Ishikawa (cell line): Measurements from ENCODE around the gene FLT1.

ENCODE experiments used
- CEBPB ChIP-seq: IDR thresholded peaks from 2 replicates; pipeline ENCODE4 v1.6.1; 2012
- CREB1 ChIP-seq: IDR thresholded peaks from 2 replicates; pipeline ENCODE4 v1.6.1; 2012; ENCODE audit warnings: low read depth
- EGR1 ChIP-seq: IDR thresholded peaks from 2 replicates; pipeline ENCODE4 v1.6.1; 2012
- EP300 ChIP-seq: IDR thresholded peaks from 2 replicates; pipeline ENCODE4 v1.6.1; 2012; ENCODE audit warnings: borderline replicate concordance
- FOXM1 ChIP-seq: IDR thresholded peaks from 2 replicates; pipeline ENCODE4 v1.6.1; 2012; ENCODE audit warnings: low read depth, borderline replicate concordance
- MAX ChIP-seq: IDR thresholded peaks from 2 replicates; pipeline ENCODE4 v1.6.1; 2012
- NFIC ChIP-seq: IDR thresholded peaks from 2 replicates; pipeline ENCODE4 v1.6.1; 2012
- RAD21 ChIP-seq: IDR thresholded peaks from 2 replicates; pipeline ENCODE4 v1.6.1; 2012; ENCODE audit warnings: low read depth
- REST ChIP-seq: IDR thresholded peaks from 2 replicates; pipeline ENCODE4 v1.6.1; 2012; ENCODE audit warnings: low read depth, mild to moderate bottlenecking
- TAF1 ChIP-seq: IDR thresholded peaks from 2 replicates; pipeline ENCODE4 v1.6.1; 2012; ENCODE audit warnings: low read depth, mild to moderate bottlenecking
- TCF12 ChIP-seq: IDR thresholded peaks from 2 replicates; pipeline ENCODE4 v1.6.1; 2012; ENCODE audit warnings: low read depth
- TEAD4 ChIP-seq: IDR thresholded peaks from 2 replicates; pipeline ENCODE4 v1.6.1; 2012
- USF1 ChIP-seq: IDR thresholded peaks from 2 replicates; pipeline ENCODE4 v1.6.1; 2012
- YY1 ChIP-seq: IDR thresholded peaks from 2 replicates; pipeline ENCODE4 v1.6.1; 2012; ENCODE audit warnings: low read depth
- ZBTB7A ChIP-seq: IDR thresholded peaks from 2 replicates; pipeline ENCODE4 v1.6.1; 2012; ENCODE audit warnings: low read depth

Gene FLT1

GRCh38 chr13:28438067-28438466 lies 56.9 kb downstream of the FLT1 start:
- TF ChIP-seq RAD21 (no peak), EP300 (no peak), CEBPB (no peak), USF1 (no peak), CREB1 (no peak), ZBTB7A (no peak), FOXM1 (no peak), TAF1 (no peak), TEAD4 (no peak), TCF12 (no peak), MAX (no peak), YY1 (no peak), REST (no peak), EGR1 (no peak), NFIC (no peak)

GRCh38 chr13:28435917-28436316 lies 59.0 kb downstream of the FLT1 start:
- no peak for TF ChIP-seq RAD21
- no peak for TF ChIP-seq EGR1
- no peak for TF ChIP-seq TAF1

- TF ChIP-seq EP300 (no peak), EGR1 (no peak), TAF1 (no peak), ZBTB7A (no peak), FOXM1 (no peak), TEAD4 (no peak), RAD21 (no peak), CREB1 (no peak), TCF12 (no peak), CEBPB (no peak), NFIC (no peak), YY1 (no peak), REST (no peak), USF1 (no peak), MAX (no peak)
Observed at GRCh38 chr13:28434926-28435325, 60.0 kb downstream of the FLT1 start.

GRCh38 chr13:28432816-28433560 lies 61.9 kb downstream of the FLT1 start:
- TF ChIP-seq REST (no peak), ZBTB7A (no peak), TEAD4 (no peak), RAD21 (no peak), YY1 (no peak), CREB1 (no peak), MAX (no peak), NFIC (no peak), TCF12 (no peak), FOXM1 (no peak), EGR1 (no peak), CEBPB (no peak)
